Pancreas (tissue), 10 donors: ENCODE results near the gene GUCY1A1. TPM values are rescaled to one million over a fixed set of nuclear protein-coding genes. Genes with fewer than 3 reads are reported as not detected.

ENCODE experiments used
- ATAC-seq, 4 donors: fragments of 200-7000 bp; cut with Tn5 transposase; one replicate each; pipeline versions ENCODE4 v1.8.0 to v1.9.1; 2020; ENCODE audit warnings: mild to moderate bottlenecking in 4 of 4, moderate library complexity in 4 of 4
- DNase-seq, 6 donors: peaks; one replicate each; pipeline ENCODE4 v3.0.0-alpha.2; 2020
- FAIRE-seq: peaks from 2 replicates; lab custom pipeline; 2012; peaks lifted over from hg19 to GRCh38; lab: Jason Lieb, UNC
- H3K27ac ChIP-seq, 4 donors: fragments of 200-600 bp; sonication (generic); 1 replicate in 3 of 4; 2 replicates in 1 of 4; pipeline versions ENCODE4 v1.5.0 to v1.8.0; 2020
- H3K27me3 ChIP-seq, 4 donors: fragments of 200-600 bp; one replicate each; pipeline ENCODE4 v1.8.0; 2021
- H3K36me3 ChIP-seq, 3 donors: fragments of 200-600 bp; sonication (generic) in 1 of 3; one replicate each; pipeline versions ENCODE4 v1.5.0 to v1.8.0; 2020 to 2021
- H3K4me1 ChIP-seq, 3 donors: fragments of 200-600 bp; one replicate each; pipeline ENCODE4 v1.8.0; 2021
- H3K4me3 ChIP-seq, 4 donors: fragments of 200-600 bp; sonication (generic) in 2 of 4; one replicate each; pipeline versions ENCODE4 v1.5.0 to v1.8.0; 2020 to 2021
- H3K9me3 ChIP-seq, 4 donors: fragments of 200-600 bp; one replicate each; pipeline ENCODE4 v1.8.0; 2021
- CTCF ChIP-seq, 4 donors: fragments of 200-600 bp; sonication (generic) in 3 of 4; IDR thresholded peaks; one replicate each; pipeline versions ENCODE4 v1.5.0 to v1.8.0; 2021; ENCODE audit warnings: antibody characterized with exemption in 4 of 4
- WGBS, 2 donors: extraction: QIAGEN DNeasy Blood & Tissue Kit; methylation state at CpG; one replicate each; pipeline ENCODE4 v1.1.7; 2013; 5-methylcytosine and 5-hydroxymethylcytosine counted together
- intact Hi-C, 3 donors: fragments of 100-400 bp; cut with DNase I; formaldehyde crosslinking; loops; one replicate each; pipeline versions ENCODE4 v1.11.1 to v1.14.2; 2022
- polyA plus RNA-seq, 2 donors: library from polyadenylated mRNA; stranded (reverse); fragments of 200-250 nt; gene quantifications; one replicate each; pipeline ENCODE4 v1.2.3, GENCODE V29; 2013
- total RNA-seq, 6 donors: library from RNA; stranded (reverse); fragmentation: NEBNext Ultra II Directional in 4 of 6; extraction: Animal tissue kit (Norgen Biotek cat#: 25700) in 4 of 6; gene quantifications; one replicate each; pipeline versions ENCODE4 v1.2.1 to v1.2.4, GENCODE V29; 2021 to 2023
- donor health status: healthy with polysubstance abuse.
- donor health status: DM: no; HTN: no; CAD: no; lungs with moderate emphysema.
- donor health status: DM: no; HTN: no; CAD: no.
- donor health status: control.
- donor health status: control.
- donor health status: Bipolar disorder and iron deficiency.
- donor health status: DM: yes; HTN: yes; CAD: no.
- donor health status: DM: no; HTN: no; CAD: no.
- donor health status: DM: no; HTN: no; CAD: no.
- donor health status: DM: yes; HTN: yes; CAD: no.

The GUCY1A1 gene
- total and polyA plus RNA-seq, 8 donors, result 4.2 to 26.4 (median 11.2) TPM

- Histone ChIP-seq H3K4me1 (peaks cover 0 to 30% (median 19%) of the 10 kb centered on the region in 3 donors), H3K27ac (peak overlapping the region in 3 of 4 donors; percentile 23 to 86 (median 85)), H3K36me3 (no peaks in the 10 kb centered on the region), H3K4me3 (peak overlapping the region in 1 of 4 donors; percentile 6), H3K9me3 (no peaks in the 10 kb centered on the region), H3K27me3 (no peaks in the 10 kb centered on the region)
- intact Hi-C loops, result no loop called here
- ATAC-seq (peak; percentile 93 to 96 (median 94)), FAIRE-seq (peak; percentile 88), DNase-seq (peak in 3 of 6 donors; percentile 56 to 71 (median 61))
- no peak for TF ChIP-seq CTCF (IDR thresholded peaks at IDR 0.05)
- 8 to 9% methylated on average over 3 of the region's 3 CpGs for WGBS, 2 donors
These were observed 111.5 kb downstream of the GUCY1A1 start for GRCh38 chr4:155777971-155778735.

GRCh38 chr4:155780775-155781174 is 114.1 kb downstream of the GUCY1A1 start:
- no peaks in the 10 kb centered on the region for H3K27me3 ChIP-seq
- TF ChIP-seq CTCF (IDR thresholded peaks at IDR 0.05), result no peak
- H3K9me3 ChIP-seq, result no peaks in the 10 kb centered on the region
- no peaks in the 10 kb centered on the region for H3K36me3 ChIP-seq
- H3K27ac ChIP-seq, result no peak overlapping the region
- WGBS, 2 donors, result 62 to 68% methylated on average over 1 of the region's 1 CpG
- no peak for DNase-seq
- intact Hi-C loops, result loop anchor here in 1 of 3 donors (10.0 kb wide), 1 partner anchor 336 kb away; no protein-coding TSS in a partner anchor
- ATAC-seq, result peak in 1 of 4 donors; percentile 28
- H3K4me1 ChIP-seq, result peaks cover 0 to 42% (median 19%) of the 10 kb centered on the region in 3 donors
- no peak for FAIRE-seq
- H3K4me3 ChIP-seq, result no peak overlapping the region

- no peaks in the 10 kb centered on the region for H3K9me3 ChIP-seq
- no peak for DNase-seq
- H3K27ac ChIP-seq, result no peak overlapping the region
- no peaks in the 10 kb centered on the region for H3K36me3 ChIP-seq
- intact Hi-C loops, result loop anchor here in 1 of 3 donors (10.0 kb wide), 1 partner anchor 337 kb away; no protein-coding TSS in a partner anchor
- no peaks in the 10 kb centered on the region for H3K27me3 ChIP-seq
- no peak for TF ChIP-seq CTCF (IDR thresholded peaks at IDR 0.05)
- peaks cover 0 to 41% (median 19%) of the 10 kb centered on the region in 3 donors for H3K4me1 ChIP-seq
- no peak for ATAC-seq
- no peak overlapping the region for H3K4me3 ChIP-seq
- 66 to 68% methylated on average over 4 of the region's 4 CpGs for WGBS, 2 donors
- peak; percentile 69 for FAIRE-seq
These were observed 114.7 kb downstream of the GUCY1A1 start for GRCh38 chr4:155781249-155781831.

Other genes starting within 250 kb of the GUCY1A1 start
- 10 to 100 TPM in 2 of 6 donors, 1 to 10 TPM in 4; 3.9 to 18.1 (median 4.4) TPM for gene GUCY1B1, start 92.2 kb downstream of the GUCY1A1 start, total RNA-seq
- 10 to 100 TPM in 1 of 2 donors, 1 to 10 TPM in 1; 6.2 to 12.4 TPM for gene GUCY1B1, start 92.2 kb downstream of the GUCY1A1 start, polyA plus RNA-seq
- gene ASIC5, start 199.4 kb downstream of the GUCY1A1 start, total RNA-seq, result not detected
- not detected for gene ASIC5, start 199.4 kb downstream of the GUCY1A1 start, polyA plus RNA-seq
- gene TDO2, start 236.8 kb downstream of the GUCY1A1 start, total RNA-seq, result 1 to 10 TPM in 1 of 6 donors, under 1 TPM in 2, not detected in 3; 0.40 to 1.4 (median 0.57) TPM
- under 1 TPM in 1 of 2 donors, not detected in 1; 0.35 TPM for gene TDO2, start 236.8 kb downstream of the GUCY1A1 start, polyA plus RNA-seq